Right lobe of liver (tissue), 6 donors: ENCODE measurements around the gene CEP192. TPM values are rescaled to one million over a fixed set of nuclear protein-coding genes. Genes with fewer than 3 reads are reported as not detected.

Source experiments
- ATAC-seq, 4 donors: fragments of 200-7000 bp; cut with Tn5 transposase; one replicate each; pipeline ENCODE4 v1.9.1; 2020; ENCODE audit warnings: mild to moderate bottlenecking in 4 of 4, moderate library complexity in 4 of 4
- DNase-seq, 3 donors: peaks; one replicate each; pipeline ENCODE4 v3.0.0-alpha.2; 2020
- H3K27ac ChIP-seq, 3 donors: fragments of 200-600 bp; one replicate each; pipeline ENCODE4 v1.8.0; 2022
- H3K27me3 ChIP-seq, 2 donors: fragments of 200-600 bp; one replicate each; pipeline ENCODE4 v1.8.0; 2022
- H3K36me3 ChIP-seq, 4 donors: fragments of 200-600 bp; sonication (generic) in 1 of 4; one replicate each; pipeline versions ENCODE4 v1.5.1 to v1.8.0; 2017 to 2022; ENCODE audit warnings: control low read depth in 1 of 4
- H3K4me1 ChIP-seq, 4 donors: fragments of 200-600 bp; sonication (generic) in 1 of 4; one replicate each; pipeline versions ENCODE4 v1.5.1 to v1.8.0; 2017 to 2022; ENCODE audit warnings: control low read depth in 1 of 4
- H3K4me3 ChIP-seq, 3 donors: fragments of 200-600 bp; one replicate each; pipeline ENCODE4 v1.8.0; 2022
- H3K9me3 ChIP-seq, 4 donors: fragments of 200-600 bp; sonication (generic) in 1 of 4; one replicate each; pipeline versions ENCODE4 v1.5.1 to v1.8.0; 2017 to 2022; ENCODE audit warnings: control low read depth in 1 of 4
- POLR2A ChIP-seq: fragments of 450-650 bp; IDR thresholded peaks from one replicate; pipeline ENCODE4 v1.6.1; 2017; ENCODE audit warnings: antibody characterized with exemption, mild to moderate bottlenecking
- WGBS: methylation state at CpG from one replicate; pipeline ENCODE4 v1.1.6; 2018; ENCODE audit warnings: low coverage, low lambda C conversion rate; ENCODE audit not compliant: insufficient coverage; ENCODE audit errors: missing lambda C conversion rate; 5-methylcytosine and 5-hydroxymethylcytosine counted together
- intact Hi-C, 2 donors: fragments of 100-400 bp; cut with DNase I; formaldehyde crosslinking; loops; one replicate each; pipeline versions ENCODE4 v1.11.2 to v1.14.1; 2022
- total RNA-seq, 6 experiments: library from RNA; depleted of rRNA in 2 of 6; stranded (reverse); fragments of >200 nt in 2 of 6; fragmentation: NEBNext Ultra II Directional in 3 of 6; extraction: Animal tissue kit (Norgen Biotek cat#: 25700) in 3 of 6; gene quantifications; one replicate each; pipeline versions ENCODE4 v1.1.0 to v1.2.4, GENCODE V29; 2016 to 2023
- TF ChIP-seq, protein P1 (sequence below), 4 donors: fragments of 200-600 bp in 3 of 4; fragments of 450-650 bp in 1 of 4; IDR thresholded peaks; one replicate each; pipeline versions ENCODE4 v1.5.1 to v1.8.0; 2016 to 2022; ENCODE audit warnings: antibody characterized with exemption in 4 of 4, mild to moderate bottlenecking in 2 of 4
- donor health status: DM: no; HTN: yes; CAD: no.
- donor health status: DM: no; HTN: no; CAD: no.
- donor health status: DM: no; HTN: no; CAD: no.
- donor health status: DM: no; HTN: yes; CAD: no.
- donor health status: DM: no; HTN: yes; CAD: no.

The CEP192 gene
- total RNA-seq, 6 experiments from 2014 or later = 7.5 to 9.1 (median 8.3) TPM

DNA sequence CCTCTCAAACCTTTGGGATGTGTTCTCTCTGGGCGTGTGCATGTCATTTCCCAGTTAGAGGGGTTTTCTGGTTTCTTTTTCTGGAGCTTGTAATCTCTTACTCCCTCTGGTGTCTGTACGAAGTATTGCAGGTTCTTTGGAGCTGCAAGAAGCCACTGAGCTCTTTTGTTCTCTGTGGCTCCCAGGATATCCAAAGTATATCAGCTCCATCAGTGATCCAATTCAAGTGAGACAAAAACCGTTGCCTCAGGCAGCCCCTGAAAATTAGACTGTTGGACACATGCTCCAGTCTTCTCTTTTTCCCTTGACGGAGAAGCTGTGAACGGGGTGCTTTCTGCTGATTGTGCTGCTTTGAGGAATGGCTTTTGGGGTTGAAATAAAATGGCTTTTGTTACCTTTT lies 168.4 kb downstream of the CEP192 start:
- H3K4me1 ChIP-seq = no peaks in the 10 kb centered on the region
- no peaks in the 10 kb centered on the region for H3K36me3 ChIP-seq
- no peak for TF ChIP-seq POLR2A
- TF ChIP-seq, protein P1, sequence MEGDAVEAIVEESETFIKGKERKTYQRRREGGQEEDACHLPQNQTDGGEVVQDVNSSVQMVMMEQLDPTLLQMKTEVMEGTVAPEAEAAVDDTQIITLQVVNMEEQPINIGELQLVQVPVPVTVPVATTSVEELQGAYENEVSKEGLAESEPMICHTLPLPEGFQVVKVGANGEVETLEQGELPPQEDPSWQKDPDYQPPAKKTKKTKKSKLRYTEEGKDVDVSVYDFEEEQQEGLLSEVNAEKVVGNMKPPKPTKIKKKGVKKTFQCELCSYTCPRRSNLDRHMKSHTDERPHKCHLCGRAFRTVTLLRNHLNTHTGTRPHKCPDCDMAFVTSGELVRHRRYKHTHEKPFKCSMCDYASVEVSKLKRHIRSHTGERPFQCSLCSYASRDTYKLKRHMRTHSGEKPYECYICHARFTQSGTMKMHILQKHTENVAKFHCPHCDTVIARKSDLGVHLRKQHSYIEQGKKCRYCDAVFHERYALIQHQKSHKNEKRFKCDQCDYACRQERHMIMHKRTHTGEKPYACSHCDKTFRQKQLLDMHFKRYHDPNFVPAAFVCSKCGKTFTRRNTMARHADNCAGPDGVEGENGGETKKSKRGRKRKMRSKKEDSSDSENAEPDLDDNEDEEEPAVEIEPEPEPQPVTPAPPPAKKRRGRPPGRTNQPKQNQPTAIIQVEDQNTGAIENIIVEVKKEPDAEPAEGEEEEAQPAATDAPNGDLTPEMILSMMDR (IDR thresholded peaks at IDR 0.05) = peak; percentile 75 to 85 (median 82)
- H3K27me3 ChIP-seq = no peaks in the 10 kb centered on the region
- DNase-seq (no peak), ATAC-seq (peak; percentile 90 to 99 (median 94))
- WGBS = 0% methylated on average over 3 of the region's 5 CpGs
- H3K9me3 ChIP-seq = no peaks in the 10 kb centered on the region
- H3K4me3 ChIP-seq = no peak overlapping the region
- intact Hi-C loops = no loop called here
- H3K27ac ChIP-seq = no peak overlapping the region

DNA sequence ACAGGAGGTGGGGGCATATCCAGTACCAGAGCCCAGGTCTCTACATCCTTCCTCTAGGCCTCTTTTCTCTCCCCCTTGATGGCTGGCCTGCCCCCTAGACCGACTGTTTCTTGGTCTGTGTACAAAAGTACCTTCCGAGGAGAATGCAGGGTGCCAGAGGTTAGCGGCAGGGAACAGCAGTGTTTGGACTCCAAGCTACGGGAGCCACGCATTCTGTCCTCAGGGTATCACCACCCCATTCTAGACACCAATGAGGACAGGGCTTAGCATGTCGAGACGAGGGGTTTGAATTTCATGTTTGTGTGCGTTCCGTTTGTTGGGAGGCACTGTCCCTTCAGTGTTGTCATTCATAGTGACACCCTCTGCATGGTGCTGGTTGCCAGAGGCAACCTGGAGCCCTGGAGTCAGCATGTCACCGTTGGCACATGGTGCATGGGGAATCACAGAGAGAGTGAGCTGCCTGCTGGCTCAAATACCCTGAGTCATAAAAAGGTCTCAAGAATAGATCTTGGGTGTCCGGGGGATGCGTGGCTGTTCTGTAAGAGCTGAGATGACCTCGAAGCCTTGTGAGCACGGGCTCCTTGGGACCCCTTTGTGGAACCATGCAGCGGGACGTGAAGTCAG lies 170.2 kb downstream of the CEP192 start:
- WGBS = 73% methylated on average over 4 of the region's 16 CpGs
- no peaks in the 10 kb centered on the region for H3K27me3 ChIP-seq
- DNase-seq (no peak), ATAC-seq (peak in 1 of 4 donors; percentile 12)
- no peak overlapping the region for H3K27ac ChIP-seq
- H3K4me3 ChIP-seq = no peak overlapping the region
- no peaks in the 10 kb centered on the region for H3K4me1 ChIP-seq
- no peak for TF ChIP-seq POLR2A
- TF ChIP-seq, protein P1 (IDR thresholded peaks at IDR 0.05) = no peak
- intact Hi-C loops = no loop called here
- no peaks in the 10 kb centered on the region for H3K36me3 ChIP-seq
- H3K9me3 ChIP-seq = no peaks in the 10 kb centered on the region

DNA sequence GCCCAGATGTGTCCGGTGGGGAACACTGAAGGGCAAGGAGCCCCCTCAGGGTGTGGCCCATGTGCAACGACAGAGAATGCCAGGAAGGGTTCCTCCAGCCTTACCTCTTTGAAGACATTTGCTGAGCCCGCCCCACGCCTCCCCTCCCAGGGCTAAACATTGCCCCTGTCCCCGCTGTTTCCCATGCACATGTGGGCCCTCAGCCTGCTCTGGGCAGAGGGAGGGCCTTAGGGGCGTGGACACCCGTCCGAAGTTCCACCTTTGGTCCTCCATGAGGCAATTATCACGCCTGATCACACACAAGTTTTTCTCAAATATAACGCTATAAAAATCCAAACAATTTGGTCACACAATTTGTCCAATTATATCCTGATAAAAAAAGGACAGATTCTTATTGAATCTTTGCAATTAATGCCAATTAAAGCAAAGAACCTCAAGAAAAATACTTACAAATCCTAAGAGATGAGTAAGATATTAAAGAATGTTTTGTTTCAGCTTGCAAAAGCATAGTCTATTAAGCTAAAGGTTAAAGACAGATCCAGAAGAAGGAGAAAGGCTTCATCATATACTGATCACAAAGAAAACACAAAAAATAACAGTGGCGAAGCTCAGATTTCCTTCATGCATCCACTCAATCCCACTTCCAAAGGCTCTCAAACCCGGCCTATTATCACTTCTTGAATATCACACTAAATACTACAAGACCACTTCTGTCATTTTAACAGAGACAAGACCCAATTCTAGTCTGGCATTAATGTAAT lies 172.2 kb downstream of the CEP192 start:
- intact Hi-C loops = no loop called here
- 66% methylated on average over 6 of the region's 12 CpGs for WGBS

DNA sequence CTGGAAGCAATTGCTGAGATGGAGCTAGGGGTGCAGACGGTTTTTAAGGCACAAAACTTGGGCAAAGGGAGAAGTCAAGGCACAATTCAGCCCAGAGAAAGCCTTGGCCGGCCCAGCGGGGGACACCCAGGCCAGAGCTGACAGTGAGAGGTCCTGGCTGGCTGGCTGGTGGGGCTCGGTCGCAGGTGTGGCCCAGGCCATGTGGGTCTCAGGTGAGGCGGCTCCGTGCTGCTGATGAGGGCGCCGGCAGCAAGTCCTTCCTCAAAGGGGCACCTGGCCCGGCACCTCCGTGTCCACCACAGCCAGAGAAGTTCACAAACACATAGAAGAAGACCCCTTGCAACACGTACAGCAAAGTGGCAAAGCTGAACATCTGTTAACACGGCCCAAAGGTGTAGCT lies 173.2 kb downstream of the CEP192 start:
- H3K36me3 ChIP-seq = no peaks in the 10 kb centered on the region
- TF ChIP-seq, protein P1 (IDR thresholded peaks at IDR 0.05) = no peak
- TF ChIP-seq POLR2A = no peak
- H3K4me3 ChIP-seq = no peak overlapping the region
- ATAC-seq (no peak), DNase-seq (no peak)
- no peaks in the 10 kb centered on the region for H3K27me3 ChIP-seq
- no peaks in the 10 kb centered on the region for H3K9me3 ChIP-seq
- intact Hi-C loops = no loop called here
- H3K27ac ChIP-seq = no peak overlapping the region
- no peaks in the 10 kb centered on the region for H3K4me1 ChIP-seq
- WGBS = 78% methylated on average over 3 of the region's 13 CpGs

More for the DNA sequence above, 172.2 kb downstream of the CEP192 start:
- ATAC-seq = no peak
- Histone ChIP-seq H3K27me3 (no peaks in the 10 kb centered on the region), H3K4me1 (no peaks in the 10 kb centered on the region), H3K27ac (no peak overlapping the region), H3K4me3 (no peak overlapping the region), H3K36me3 (no peaks in the 10 kb centered on the region), H3K9me3 (no peaks in the 10 kb centered on the region)
- no peak for DNase-seq
- TF ChIP-seq POLR2A = no peak
- TF ChIP-seq, protein P1 (IDR thresholded peaks at IDR 0.05) = no peak
